HEK293 (cell line): ENCODE data around the gene TIMM50.
A peak's percentile ranks its signal among the peaks of the same experiment; 100 is the strongest.

Experiments used
- CTCF ChIA-PET: fragments of 350-600 bp; formaldehyde crosslinking; extraction: SDS; loops from one replicate; lab custom pipeline; 2021; ENCODE audit warnings: antibody characterized with exemption; lab: Yijun Ruan, JAX
- POLR2A ChIA-PET: fragments of 300-600 bp; formaldehyde crosslinking; extraction: SDS; loops from one replicate; lab custom pipeline; 2020; ENCODE audit warnings: antibody characterized with exemption, inconsistent platforms; lab: Yijun Ruan, JAX
- H3K27ac ChIP-seq: fragments of 200-500 bp; sonication (Bioruptor generic); 2 replicates; pipeline ENCODE4 v1.5.1; 2014; ENCODE audit warnings: low read depth, low read length, control low read depth, inconsistent platforms; ENCODE audit errors: extremely low read depth
- H3K36me3 ChIP-seq, 2 experiments: fragments of 200-500 bp in 1 of 2; sonication (Bioruptor generic) in 1 of 2; 1 replicate in 1 of 2; 2 replicates in 1 of 2; pipeline ENCODE4 v1.5.1; 2014 to 2017; ENCODE audit warnings: inconsistent platforms in 2 of 2, low read length in 2 of 2; ENCODE audit not compliant: control insufficient read depth in 2 of 2, insufficient read depth in 1 of 2
- H3K4me1 ChIP-seq: fragments of 200-500 bp; sonication (Bioruptor generic); 2 replicates; pipeline ENCODE4 v1.5.1; 2014; ENCODE audit warnings: mild to moderate bottlenecking, low read length, inconsistent platforms; ENCODE audit not compliant: control insufficient read depth, insufficient read depth
- H3K4me3 ChIP-seq: 2 replicates; pipeline ENCODE4 v1.5.1; 2011; ENCODE audit warnings: low read depth, mild to moderate bottlenecking, control low read depth, low read length, moderate library complexity
- H3K9me3 ChIP-seq: fragments of 200-500 bp; sonication (Bioruptor generic); 2 replicates; pipeline ENCODE4 v1.5.1; 2014; ENCODE audit warnings: low read depth, low read length, inconsistent platforms; ENCODE audit not compliant: control insufficient read depth, insufficient read depth
- ELK4 ChIP-seq: IDR thresholded peaks from 2 replicates; pipeline ENCODE4 v1.6.1; 2011; ENCODE audit warnings: mild to moderate bottlenecking, low read depth, low read length, borderline replicate concordance
- HOXD13 ChIP-seq: sonication (generic); formaldehyde crosslinking; IDR thresholded peaks from 2 replicates; pipeline ENCODE4 v1.8.0; 2022; ENCODE audit warnings: missing genetic modification reagents, borderline replicate concordance
- IKZF3 ChIP-seq: fragments of 450-650 bp; IDR thresholded peaks from 2 replicates; pipeline ENCODE4 v1.5.0; 2018; ENCODE audit warnings: missing biosample characterization, mild to moderate bottlenecking, missing genetic modification characterization, moderate library complexity
- KLF16 ChIP-seq: fragments of 450-650 bp; formaldehyde crosslinking; IDR thresholded peaks from 2 replicates; pipeline ENCODE4 v1.5.1; 2017; ENCODE audit warnings: missing biosample characterization, missing genetic modification characterization
- MEIS1 ChIP-seq: sonication (generic); formaldehyde crosslinking; IDR thresholded peaks from 2 replicates; pipeline ENCODE4 v1.8.1; 2022; ENCODE audit warnings: missing genetic modification reagents, mild to moderate bottlenecking, borderline replicate concordance
- SP7 ChIP-seq: fragments of 450-650 bp; formaldehyde crosslinking; IDR thresholded peaks from 2 replicates; pipeline ENCODE4 v1.5.1; 2016; ENCODE audit warnings: missing biosample characterization, missing genetic modification characterization
- ZFHX2 ChIP-seq: fragments of 450-650 bp; formaldehyde crosslinking; conservative IDR thresholded peaks from 2 replicates; pipeline ENCODE4 v1.5.1; 2016; ENCODE audit warnings: missing biosample characterization, missing genetic modification characterization
- ZFP3 ChIP-seq: fragments of 450-650 bp; formaldehyde crosslinking; IDR thresholded peaks from 2 replicates; pipeline ENCODE4 v1.5.1; 2016; ENCODE audit warnings: low read depth, missing biosample characterization, missing genetic modification characterization
- ZNF114 ChIP-seq: fragments of 450-650 bp; formaldehyde crosslinking; IDR thresholded peaks from 2 replicates; pipeline ENCODE4 v1.5.0; 2017; ENCODE audit warnings: missing biosample characterization, missing genetic modification characterization
- ZNF140 ChIP-seq: fragments of 450-650 bp; formaldehyde crosslinking; IDR thresholded peaks from 2 replicates; pipeline ENCODE4 v1.5.1; 2016; ENCODE audit warnings: missing biosample characterization, missing genetic modification characterization
- ZNF174 ChIP-seq: fragments of 450-650 bp; formaldehyde crosslinking; IDR thresholded peaks from 2 replicates; pipeline ENCODE4 v1.5.0; 2017; ENCODE audit warnings: missing biosample characterization, mild to moderate bottlenecking, missing genetic modification characterization
- ZNF18 ChIP-seq: fragments of 450-650 bp; formaldehyde crosslinking; IDR thresholded peaks from 2 replicates; pipeline ENCODE4 v1.5.1; 2016; ENCODE audit warnings: missing biosample characterization, missing genetic modification characterization
- ZNF223 ChIP-seq: fragments of 450-650 bp; formaldehyde crosslinking; IDR thresholded peaks from 2 replicates; pipeline ENCODE4 v1.5.1; 2016; ENCODE audit warnings: missing biosample characterization, missing genetic modification characterization
- ZNF311 ChIP-seq: fragments of 450-650 bp; formaldehyde crosslinking; IDR thresholded peaks from 2 replicates; pipeline ENCODE4 v1.5.1; 2017; ENCODE audit warnings: missing biosample characterization, missing genetic modification characterization, borderline replicate concordance
- ZNF350 ChIP-seq: fragments of 450-650 bp; formaldehyde crosslinking; IDR thresholded peaks from 2 replicates; pipeline ENCODE4 v1.5.0; 2017; ENCODE audit warnings: missing biosample characterization, mild to moderate bottlenecking, missing genetic modification characterization
- ZNF423 ChIP-seq: fragments of 450-650 bp; formaldehyde crosslinking; IDR thresholded peaks from 2 replicates; pipeline ENCODE4 v1.5.1; 2016; ENCODE audit warnings: missing biosample characterization, missing genetic modification characterization
- ZNF433 ChIP-seq: fragments of 450-650 bp; formaldehyde crosslinking; IDR thresholded peaks from 2 replicates; pipeline ENCODE4 v1.5.1; 2016; ENCODE audit warnings: missing biosample characterization, missing genetic modification characterization, low read depth
- ZNF501 ChIP-seq: fragments of 450-650 bp; formaldehyde crosslinking; IDR thresholded peaks from 2 replicates; pipeline ENCODE4 v1.5.1; 2016; ENCODE audit warnings: missing biosample characterization, missing genetic modification characterization
- ZNF580 ChIP-seq: fragments of 450-650 bp; formaldehyde crosslinking; IDR thresholded peaks from 2 replicates; pipeline ENCODE4 v1.5.1; 2016; ENCODE audit warnings: missing biosample characterization, missing genetic modification characterization
- ZNF610 ChIP-seq: fragments of 450-650 bp; formaldehyde crosslinking; IDR thresholded peaks from 2 replicates; pipeline ENCODE4 v1.5.1; 2016; ENCODE audit warnings: missing biosample characterization, missing genetic modification characterization, borderline replicate concordance
- ZSCAN23 ChIP-seq: fragments of 450-650 bp; formaldehyde crosslinking; IDR thresholded peaks from 2 replicates; pipeline ENCODE4 v1.5.1; 2016; ENCODE audit warnings: missing biosample characterization, missing genetic modification characterization
- TF ChIP-seq, protein P1 (sequence below): fragments of 450-650 bp; formaldehyde crosslinking; IDR thresholded peaks from 2 replicates; pipeline ENCODE4 v1.5.1; 2016; ENCODE audit warnings: missing biosample characterization, missing genetic modification characterization
- TF ChIP-seq, protein P2 (sequence below): fragments of 450-650 bp; formaldehyde crosslinking; IDR thresholded peaks from 2 replicates; pipeline ENCODE4 v1.5.1; 2017; ENCODE audit warnings: missing biosample characterization, missing genetic modification characterization
- TF ChIP-seq, protein P3 (sequence below): fragments of 450-650 bp; formaldehyde crosslinking; IDR thresholded peaks from 2 replicates; pipeline ENCODE4 v1.5.1; 2016; ENCODE audit warnings: missing biosample characterization, missing genetic modification characterization
- TF ChIP-seq, protein P4 (sequence below): fragments of 450-650 bp; formaldehyde crosslinking; IDR thresholded peaks from 2 replicates; pipeline ENCODE4 v1.5.1; 2017; ENCODE audit warnings: missing biosample characterization, mild to moderate bottlenecking, missing genetic modification characterization, moderate library complexity

TIMM50 gene

DNA sequence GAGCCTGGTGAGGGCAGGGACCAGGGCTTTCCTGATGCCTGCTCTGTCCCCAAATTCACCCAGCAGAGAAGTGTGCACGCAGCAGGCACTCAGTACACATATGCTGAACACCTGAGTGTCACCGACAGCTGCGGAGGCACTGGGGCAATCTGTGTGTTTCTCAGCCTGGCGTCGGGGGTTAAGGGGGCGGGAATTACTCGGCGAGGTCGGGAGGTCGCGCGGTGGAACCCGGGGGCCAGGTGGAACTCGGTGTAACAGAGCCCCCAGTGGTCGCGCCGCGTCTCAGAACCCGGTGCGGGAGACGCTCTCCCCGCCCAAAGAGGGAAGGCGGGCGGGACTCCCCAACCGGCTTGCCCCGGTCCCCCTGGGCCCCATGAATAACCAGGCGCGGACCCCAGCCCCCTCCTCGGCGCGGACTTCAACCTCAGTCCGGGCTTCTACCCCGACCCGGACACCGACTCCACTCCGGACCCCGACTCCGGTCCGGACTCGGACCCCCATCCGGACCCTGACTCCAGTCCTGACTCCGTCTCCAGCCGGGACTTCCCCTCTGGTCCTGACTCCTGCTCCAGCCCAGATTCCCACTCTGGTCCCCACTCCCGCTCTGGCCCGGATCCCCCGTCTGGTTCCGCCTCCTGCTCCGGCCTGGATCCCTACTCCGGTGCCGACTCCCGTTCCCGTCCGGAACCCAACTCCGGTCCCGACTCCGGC is 34.4 kb downstream of the TIMM50 start, which contains the start of gene SELENOV:
TSS of gene SELENOV (plus strand) at position 300 of the 711 bp plus-strand sequence. CDS start at position 374, 74 bp downstream.
- Histone ChIP-seq H3K4me3 (peak within 1 kb of the TSS; percentile 25), H3K36me3 (peaks cover 0 to 4% of the 10 kb centered on the region in 2 experiments; a peak in 1 of 3 replicates), H3K27ac (peak within 1 kb of the TSS; percentile 16; the same call in 1 of the 2 replicates), H3K9me3 (no peaks in the 10 kb centered on the region), H3K4me1 (peaks cover 17% of the 10 kb centered on the region)
- ChIA-PET POLR2A (interaction anchor here (0.6 to 0.9 kb wide), 2 partner anchors 74 to 79 kb away, joined by 3 to 11 read pairs; partner anchors contain the start of gene RPS16), CTCF (interaction anchor here (0.7 to 3.7 kb wide), 11 partner anchors 11 to 681 kb away, joined by 3 to 24 read pairs (median 5); partner anchors contain the start of genes EID2B and RPS16)
- TF ChIP-seq, protein P1, sequence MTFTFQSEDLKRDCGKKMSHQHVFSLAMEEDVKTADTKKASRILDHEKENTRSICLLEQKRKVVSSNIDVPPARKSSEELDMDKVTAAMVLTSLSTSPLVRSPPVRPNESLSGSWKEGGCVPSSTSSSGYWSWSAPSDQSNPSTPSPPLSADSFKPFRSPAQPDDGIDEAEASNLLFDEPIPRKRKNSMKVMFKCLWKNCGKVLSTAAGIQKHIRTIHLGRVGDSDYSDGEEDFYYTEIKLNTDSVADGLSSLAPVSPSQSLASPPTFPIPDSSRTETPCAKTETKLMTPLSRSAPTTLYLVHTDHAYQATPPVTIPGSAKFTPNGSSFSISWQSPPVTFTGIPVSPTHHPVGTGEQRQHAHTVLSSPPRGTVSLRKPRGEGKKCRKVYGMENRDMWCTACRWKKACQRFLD: no peak
- TF ChIP-seq ZNF311 (no peak), ZNF174 (tag by site-specific recombination) (no peak), MEIS1 (CRISPR knock-in tag) (no peak), ZNF580 (tag by site-specific recombination) (no peak), ZSCAN23 (tag by site-specific recombination) (no peak), ZNF423 (tag by site-specific recombination) (0 out of 2 replicates have a peak, but pooled peaks have one; percentile 9), ZNF140 (tag by site-specific recombination) (no peak), SP7 (tag by site-specific recombination) (peak; percentile 51; the same call in 1 of the 2 replicates), ZNF433 (tag by site-specific recombination) (no peak), ZNF610 (tag by site-specific recombination) (no peak), ZNF501 (tag by site-specific recombination) (no peak), KLF16 (peak; percentile 88), ZFHX2 (no peak), ZNF18 (no peak), ELK4 (no peak), ZNF223 (tag by site-specific recombination) (no peak), ZNF114 (no peak), ZFP3 (no peak), HOXD13 (CRISPR knock-in tag) (no peak), ZNF350 (tag by site-specific recombination) (no peak), IKZF3 (tag by site-specific recombination) (peak; percentile 84)
- TF ChIP-seq, protein P2, sequence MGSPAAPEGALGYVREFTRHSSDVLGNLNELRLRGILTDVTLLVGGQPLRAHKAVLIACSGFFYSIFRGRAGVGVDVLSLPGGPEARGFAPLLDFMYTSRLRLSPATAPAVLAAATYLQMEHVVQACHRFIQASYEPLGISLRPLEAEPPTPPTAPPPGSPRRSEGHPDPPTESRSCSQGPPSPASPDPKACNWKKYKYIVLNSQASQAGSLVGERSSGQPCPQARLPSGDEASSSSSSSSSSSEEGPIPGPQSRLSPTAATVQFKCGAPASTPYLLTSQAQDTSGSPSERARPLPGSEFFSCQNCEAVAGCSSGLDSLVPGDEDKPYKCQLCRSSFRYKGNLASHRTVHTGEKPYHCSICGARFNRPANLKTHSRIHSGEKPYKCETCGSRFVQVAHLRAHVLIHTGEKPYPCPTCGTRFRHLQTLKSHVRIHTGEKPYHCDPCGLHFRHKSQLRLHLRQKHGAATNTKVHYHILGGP (tag by site-specific recombination): no peak
- TF ChIP-seq, protein P3, sequence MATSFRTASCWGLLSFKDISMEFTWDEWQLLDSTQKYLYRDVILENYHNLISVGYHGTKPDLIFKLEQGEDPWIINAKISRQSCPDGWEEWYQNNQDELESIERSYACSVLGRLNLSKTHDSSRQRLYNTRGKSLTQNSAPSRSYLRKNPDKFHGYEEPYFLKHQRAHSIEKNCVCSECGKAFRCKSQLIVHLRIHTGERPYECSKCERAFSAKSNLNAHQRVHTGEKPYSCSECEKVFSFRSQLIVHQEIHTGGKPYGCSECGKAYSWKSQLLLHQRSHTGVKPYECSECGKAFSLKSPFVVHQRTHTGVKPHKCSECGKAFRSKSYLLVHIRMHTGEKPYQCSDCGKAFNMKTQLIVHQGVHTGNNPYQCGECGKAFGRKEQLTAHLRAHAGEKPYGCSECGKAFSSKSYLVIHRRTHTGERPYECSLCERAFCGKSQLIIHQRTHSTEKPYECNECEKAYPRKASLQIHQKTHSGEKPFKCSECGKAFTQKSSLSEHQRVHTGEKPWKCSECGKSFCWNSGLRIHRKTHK: no peak
- TF ChIP-seq, protein P4, sequence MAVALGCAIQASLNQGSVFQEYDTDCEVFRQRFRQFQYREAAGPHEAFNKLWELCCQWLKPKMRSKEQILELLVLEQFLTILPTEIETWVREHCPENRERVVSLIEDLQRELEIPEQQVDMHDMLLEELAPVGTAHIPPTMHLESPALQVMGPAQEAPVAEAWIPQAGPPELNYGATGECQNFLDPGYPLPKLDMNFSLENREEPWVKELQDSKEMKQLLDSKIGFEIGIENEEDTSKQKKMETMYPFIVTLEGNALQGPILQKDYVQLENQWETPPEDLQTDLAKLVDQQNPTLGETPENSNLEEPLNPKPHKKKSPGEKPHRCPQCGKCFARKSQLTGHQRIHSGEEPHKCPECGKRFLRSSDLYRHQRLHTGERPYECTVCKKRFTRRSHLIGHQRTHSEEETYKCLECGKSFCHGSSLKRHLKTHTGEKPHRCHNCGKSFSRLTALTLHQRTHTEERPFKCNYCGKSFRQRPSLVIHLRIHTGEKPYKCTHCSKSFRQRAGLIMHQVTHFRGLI (tag by site-specific recombination): no peak
